SU-DHL-6 (cell line): ENCODE data around the gene PTCH2.
A peak's percentile ranks its signal among the peaks of the same experiment; 100 is the strongest.

Source experiments
- H2AFZ ChIP-seq: fragments of 200-600 bp; sonication (generic); 2 replicates; pipeline ENCODE4 v1.6.1; 2014; ENCODE audit warnings: low read depth, mild to moderate bottlenecking, moderate library complexity, mixed read lengths, antibody characterized with exemption, low read length; ENCODE audit not compliant: severe bottlenecking
- H3F3A ChIP-seq: fragments of 200-600 bp; shearing (Covaris generic); 2 replicates; pipeline ENCODE4 v1.6.0; 2016; ENCODE audit warnings: antibody characterized with exemption, mild to moderate bottlenecking; ENCODE audit not compliant: insufficient read depth
- H3K27ac ChIP-seq: fragments of 200-600 bp; sonication (generic); 2 replicates; pipeline ENCODE4 v1.5.1; 2016; ENCODE audit warnings: low read depth, mild to moderate bottlenecking, low read length, moderate library complexity, mixed read lengths
- H3K27me3 ChIP-seq: fragments of 200-600 bp; sonication (generic), shearing (Covaris generic); 2 replicates; pipeline ENCODE4 v1.6.0; 2014; ENCODE audit warnings: mild to moderate bottlenecking, low read length
- H3K36me3 ChIP-seq: fragments of 200-600 bp; sonication (generic); 2 replicates; pipeline ENCODE4 v1.6.1; 2014; ENCODE audit warnings: mild to moderate bottlenecking, low read length, mixed read lengths
- H3K4me2 ChIP-seq: fragments of 300-600, 200-600 bp; shearing (Covaris generic), sonication (generic); 2 replicates; pipeline ENCODE4 v1.6.0; 2014; ENCODE audit warnings: low read length, low read depth, mild to moderate bottlenecking; ENCODE audit not compliant: poor library complexity, severe bottlenecking
- H3K4me3 ChIP-seq: fragments of 200-600 bp; sonication (generic); 2 replicates; pipeline ENCODE4 v1.5.1; 2014; ENCODE audit warnings: antibody characterized with exemption, low read length, mild to moderate bottlenecking, mixed read lengths; ENCODE audit not compliant: insufficient read depth, poor library complexity, severe bottlenecking
- H3K79me2 ChIP-seq: fragments of 200-600 bp; sonication (generic); 2 replicates; pipeline ENCODE4 v1.6.1; 2014; ENCODE audit warnings: mild to moderate bottlenecking, low read length, moderate library complexity; ENCODE audit not compliant: insufficient read depth
- H3K9ac ChIP-seq: fragments of 200-600 bp; sonication (generic); 2 replicates; pipeline ENCODE4 v1.7.0; 2014; ENCODE audit warnings: mild to moderate bottlenecking, low read length
- H3K9me2 ChIP-seq: fragments of 200-600 bp; sonication (generic); replicated peaks from 2 replicates; pipeline ENCODE4 v1.6.1; 2014; ENCODE audit warnings: low read length; ENCODE audit not compliant: insufficient read depth
- H3K9me3 ChIP-seq: fragments of 200-600 bp; sonication (generic); 2 replicates; pipeline ENCODE4 v1.6.1; 2014; ENCODE audit warnings: low read length, mixed read lengths; ENCODE audit not compliant: insufficient read depth
- H4K20me1 ChIP-seq: fragments of 200-600 bp; sonication (generic); 2 replicates; pipeline ENCODE4 v1.6.1; 2014; ENCODE audit warnings: low read depth, mild to moderate bottlenecking, antibody characterized with exemption, low read length, moderate library complexity, mixed read lengths
- EZH2phosphoT487 ChIP-seq: fragments of 200-600 bp; sonication (generic), shearing (Covaris generic); conservative IDR thresholded peaks from 2 replicates; pipeline ENCODE4 v1.6.1; 2018; ENCODE audit warnings: mild to moderate bottlenecking, antibody characterized with exemption, low read length, moderate library complexity, mixed read lengths
- TF ChIP-seq, protein P1 (sequence below): fragments of 200-600 bp; sonication (generic); IDR thresholded peaks from one replicate; pipeline ENCODE4 v1.5.1; 2017; ENCODE audit warnings: antibody characterized with exemption, mild to moderate bottlenecking, low read length, moderate library complexity; ENCODE audit not compliant: insufficient read depth, poor library complexity, severe bottlenecking

PTCH2 gene

DNA sequence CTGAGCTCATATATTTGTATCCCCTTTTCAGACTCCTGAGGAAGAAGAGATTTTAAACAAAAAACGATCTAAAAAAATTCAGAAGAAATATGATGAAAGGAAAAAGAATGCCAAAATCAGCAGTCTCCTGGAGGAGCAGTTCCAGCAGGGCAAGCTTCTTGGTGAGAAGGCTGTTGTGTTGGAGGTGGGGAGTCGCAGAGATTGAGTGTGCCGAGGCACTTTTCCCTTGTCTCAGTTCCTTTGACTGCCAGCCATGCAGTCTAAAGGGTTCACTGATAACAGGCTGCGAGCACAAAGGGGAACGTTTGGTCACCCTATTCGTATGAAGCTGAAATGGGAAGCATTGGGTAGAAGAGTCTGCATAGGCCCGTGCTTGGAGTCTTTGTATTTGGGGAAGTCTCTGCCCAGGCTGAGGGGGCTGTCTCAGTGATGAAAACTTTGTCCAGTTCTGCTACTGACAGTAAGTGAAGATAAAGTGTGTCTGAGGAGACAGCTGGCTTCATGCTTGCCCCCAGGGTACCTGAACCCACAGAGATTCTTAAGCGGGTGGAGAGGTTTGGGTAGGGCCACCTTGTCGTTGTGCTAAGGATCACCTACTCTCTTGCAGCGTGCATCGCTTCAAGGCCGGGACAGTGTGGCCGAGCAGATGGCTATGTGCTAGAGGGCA, 65.0 kb downstream of the PTCH2 start:
- Histone ChIP-seq H3K27me3 (no peaks in the 10 kb centered on the region), H3K79me2 (peaks cover 43% of the 10 kb centered on the region)

DNA sequence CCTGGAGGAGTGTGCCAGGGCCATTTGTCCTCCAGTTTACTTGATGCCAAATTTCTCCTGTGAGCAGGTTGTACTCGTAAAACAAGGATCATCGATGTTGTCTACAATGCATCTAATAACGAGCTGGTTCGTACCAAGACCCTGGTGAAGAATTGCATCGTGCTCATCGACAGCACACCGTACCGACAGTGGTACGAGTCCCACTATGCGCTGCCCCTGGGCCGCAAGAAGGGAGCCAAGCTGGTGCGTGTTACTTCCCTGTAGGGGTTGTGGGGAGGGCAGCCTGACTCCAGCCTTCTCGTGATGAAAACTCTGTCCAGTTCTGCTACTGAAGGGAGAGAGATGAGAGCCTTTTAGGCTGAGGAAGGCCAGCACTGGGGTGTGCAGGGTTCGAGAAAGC, 65.5 kb downstream of the PTCH2 start:
- Histone ChIP-seq H3K9me3 (no peaks in the 10 kb centered on the region), H3K4me3 (peak overlapping the region; percentile 99), H2AFZ (no peak overlapping the region), H3K27ac (no peak overlapping the region), H3K36me3 (peaks cover 34% of the 10 kb centered on the region), H3K4me2 (peak overlapping the region; percentile 99), H3K9ac (peak overlapping the region; percentile 84), H3F3A (peaks cover 61% of the 10 kb centered on the region), H3K27me3 (no peaks in the 10 kb centered on the region), H3K9me2 (no peaks in the 10 kb centered on the region), H4K20me1 (peaks cover 21% of the 10 kb centered on the region; the same call in 1 of the 2 replicates), H3K79me2 (peaks cover 43% of the 10 kb centered on the region)
- TF ChIP-seq, protein P1, sequence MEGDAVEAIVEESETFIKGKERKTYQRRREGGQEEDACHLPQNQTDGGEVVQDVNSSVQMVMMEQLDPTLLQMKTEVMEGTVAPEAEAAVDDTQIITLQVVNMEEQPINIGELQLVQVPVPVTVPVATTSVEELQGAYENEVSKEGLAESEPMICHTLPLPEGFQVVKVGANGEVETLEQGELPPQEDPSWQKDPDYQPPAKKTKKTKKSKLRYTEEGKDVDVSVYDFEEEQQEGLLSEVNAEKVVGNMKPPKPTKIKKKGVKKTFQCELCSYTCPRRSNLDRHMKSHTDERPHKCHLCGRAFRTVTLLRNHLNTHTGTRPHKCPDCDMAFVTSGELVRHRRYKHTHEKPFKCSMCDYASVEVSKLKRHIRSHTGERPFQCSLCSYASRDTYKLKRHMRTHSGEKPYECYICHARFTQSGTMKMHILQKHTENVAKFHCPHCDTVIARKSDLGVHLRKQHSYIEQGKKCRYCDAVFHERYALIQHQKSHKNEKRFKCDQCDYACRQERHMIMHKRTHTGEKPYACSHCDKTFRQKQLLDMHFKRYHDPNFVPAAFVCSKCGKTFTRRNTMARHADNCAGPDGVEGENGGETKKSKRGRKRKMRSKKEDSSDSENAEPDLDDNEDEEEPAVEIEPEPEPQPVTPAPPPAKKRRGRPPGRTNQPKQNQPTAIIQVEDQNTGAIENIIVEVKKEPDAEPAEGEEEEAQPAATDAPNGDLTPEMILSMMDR, result no peak
- TF ChIP-seq EZH2phosphoT487, result no peak

More for the DNA sequence above, 65.0 kb downstream of the PTCH2 start:
- Histone ChIP-seq H3K27ac (no peak overlapping the region), H3K4me2 (no peak overlapping the region), H3K4me3 (no peak overlapping the region), H2AFZ (no peak overlapping the region), H4K20me1 (peaks cover 21% of the 10 kb centered on the region; the same call in 1 of the 2 replicates), H3K36me3 (peaks cover 34% of the 10 kb centered on the region), H3K9me3 (no peaks in the 10 kb centered on the region), H3F3A (peaks cover 59% of the 10 kb centered on the region), H3K9ac (peak overlapping the region; percentile 84; the same call in 1 of the 2 replicates), H3K9me2 (no peaks in the 10 kb centered on the region)
- TF ChIP-seq, protein P1, result no peak
- TF ChIP-seq EZH2phosphoT487, result no peak

DNA sequence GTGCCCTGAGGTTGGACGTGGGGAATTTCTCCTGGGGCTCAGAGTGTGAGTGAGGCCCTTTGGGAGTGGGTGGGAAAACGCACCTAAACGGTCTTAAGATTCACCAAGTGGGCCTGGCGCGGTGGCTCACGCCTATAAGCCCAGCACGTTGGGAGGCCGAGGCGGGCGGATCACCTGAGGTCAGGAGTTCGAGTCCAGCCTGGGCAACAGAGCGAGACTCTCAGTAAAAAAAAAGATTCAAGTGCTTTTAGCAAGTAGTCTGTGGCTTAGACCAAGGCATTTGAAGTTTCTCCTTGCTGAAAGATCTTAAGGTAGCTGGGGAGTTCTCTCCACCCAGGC, 66.4 kb downstream of the PTCH2 start:
- Histone ChIP-seq H3K27me3 (no peaks in the 10 kb centered on the region), H3F3A (peaks cover 57% of the 10 kb centered on the region), H3K4me3 (peak overlapping the region; percentile 99), H4K20me1 (peaks cover 21% of the 10 kb centered on the region; the same call in 1 of the 2 replicates), H3K9ac (peak overlapping the region; percentile 84), H3K9me3 (no peaks in the 10 kb centered on the region), H2AFZ (no peak overlapping the region), H3K36me3 (peaks cover 34% of the 10 kb centered on the region), H3K79me2 (peaks cover 43% of the 10 kb centered on the region), H3K4me2 (peak overlapping the region; percentile 99), H3K9me2 (no peaks in the 10 kb centered on the region), H3K27ac (peak overlapping the region; percentile 87)
- TF ChIP-seq, protein P1, result no peak
- no peak for TF ChIP-seq EZH2phosphoT487
